HG02973 (cell line): ENCODE data around the gene LHB.
"Not testable (repeated sequence)": the region's sequence is repeated elsewhere in the genome, so short reads cannot be mapped to it uniquely, and the experiment has no call there.

ENCODE experiments used
- ATAC-seq: cut with Tn5 transposase; IDR thresholded peaks from one replicate; pipeline ENCODE4 v1.9.1; 2021; ENCODE audit warnings: moderate library complexity; ENCODE audit not compliant: unreplicated experiment

Gene LHB

GRCh38 chr19:49017041-49017665 lies at the start of gene LHB:
Gene LHB, minus strand, starts transcription at chr19:49017091. Its CDS starts 10 bp downstream, at chr19:49017081.
- ATAC-seq = no peak

GRCh38 chr19:49065905-49066512 lies 49.1 kb upstream of the LHB start:
- no peak for ATAC-seq

GRCh38 chr19:49064768-49065611 lies 48.1 kb upstream of the LHB start, which contains the start of gene NTF4:
Gene NTF4, minus strand, starts transcription at chr19:49064818. Its CDS starts 2,821 bp downstream, at chr19:49061997.
- ATAC-seq = no peak

- ATAC-seq = no peak
Measured at GRCh38 chr19:49064029-49064629, 47.2 kb upstream of the LHB start.

GRCh38 chr19:49061445-49061844 lies 44.6 kb upstream of the LHB start:
- no peak for ATAC-seq

- ATAC-seq = no peak
Measured at GRCh38 chr19:49061000-49061399, 44.1 kb upstream of the LHB start.

GRCh38 chr19:49059053-49059452 lies 42.2 kb upstream of the LHB start:
- no peak for ATAC-seq

GRCh38 chr19:49058562-49058961 lies 41.7 kb upstream of the LHB start:
- ATAC-seq = no peak

- no peak for ATAC-seq
Measured at GRCh38 chr19:49057636-49058234, 40.8 kb upstream of the LHB start, which contains the start of gene CGB7. Gene CGB7, minus strand, starts transcription at chr19:49057749. Its CDS starts 2,374 bp downstream, at chr19:49055375.

- not testable (repeated sequence) for ATAC-seq
Measured at GRCh38 chr19:49056902-49057596, 40.2 kb upstream of the LHB start.

GRCh38 chr19:49056101-49056901 lies 39.4 kb upstream of the LHB start:
- ATAC-seq = no peak

- ATAC-seq = not testable (repeated sequence)
Measured at GRCh38 chr19:49050376-49051033, 33.6 kb upstream of the LHB start.

- ATAC-seq = not testable (repeated sequence)
Measured at GRCh38 chr19:49049834-49050233, 32.9 kb upstream of the LHB start.

GRCh38 chr19:49049011-49049410 lies 32.1 kb upstream of the LHB start, which contains the start of gene CGB8:
Gene CGB8, minus strand, starts transcription at chr19:49049111. Its CDS starts 372 bp downstream, at chr19:49048739.
- ATAC-seq = not testable (repeated sequence)

- ATAC-seq = not testable (repeated sequence)
Measured at GRCh38 chr19:49043548-49043947, 26.7 kb upstream of the LHB start, which contains the start of gene CGB5. Gene CGB5, plus strand, starts transcription at chr19:49043848. Its CDS starts 362 bp downstream, at chr19:49044210.

- ATAC-seq = not testable (repeated sequence)
Measured at GRCh38 chr19:49042666-49043065, 25.8 kb upstream of the LHB start.

- ATAC-seq = no peak
Measured at GRCh38 chr19:49042177-49042576, 25.3 kb upstream of the LHB start.

- ATAC-seq = not testable (repeated sequence)
Measured at GRCh38 chr19:49039736-49040135, 22.8 kb upstream of the LHB start.
